Gastrocnemius medialis (tissue), 4 donors: ENCODE data around the gene GRPEL2. TPM values are rescaled to one million over a fixed set of nuclear protein-coding genes. Genes with fewer than 3 reads are reported as not detected.

Experiments
- ATAC-seq, 2 donors: fragments of 150-250 bp; one replicate each; pipeline ENCODE4 v1.9.1; 2016
- DNase-seq, 2 donors: peaks; one replicate each; pipeline ENCODE4 v3.0.0-alpha.2; 2019
- H3K27ac ChIP-seq, 4 donors: fragments of 200-600 bp; sonication (generic); 1 replicate in 1 of 4; 2 replicates in 3 of 4; pipeline ENCODE4 v1.5.1; 2016 to 2018; ENCODE audit warnings: mild to moderate bottlenecking in 2 of 4, moderate library complexity in 1 of 4
- H3K27me3 ChIP-seq, 3 donors: fragments of 200-600 bp; sonication (generic) in 2 of 3; 1 replicate in 1 of 3; 2 replicates in 2 of 3; pipeline versions ENCODE4 v1.5.1 to v1.6.0; 2016 to 2019; ENCODE audit warnings: mild to moderate bottlenecking in 1 of 3, moderate library complexity in 1 of 3
- H3K36me3 ChIP-seq, 2 donors: fragments of 200-600 bp; sonication (generic) in 1 of 2; one replicate each; pipeline ENCODE4 v1.5.1; 2017 to 2018
- H3K4me1 ChIP-seq, 2 donors: fragments of 200-600 bp; sonication (generic) in 1 of 2; one replicate each; pipeline ENCODE4 v1.5.1; 2016 to 2017; ENCODE audit warnings: mild to moderate bottlenecking in 2 of 2
- H3K4me3 ChIP-seq, 4 donors: fragments of 200-600 bp; sonication (generic) in 3 of 4; 1 replicate in 1 of 4; 2 replicates in 3 of 4; pipeline ENCODE4 v1.5.1; 2016 to 2019; ENCODE audit warnings: mild to moderate bottlenecking in 2 of 4
- H3K9me3 ChIP-seq, 3 donors: fragments of 200-600 bp; sonication (generic) in 2 of 3; 1 replicate in 1 of 3; 2 replicates in 2 of 3; pipeline ENCODE4 v1.5.1; 2016 to 2019
- CTCF ChIP-seq, 5 experiments: fragments of 450-650 bp in 3 of 5; fragments of 200-600 bp in 2 of 5; sonication (generic) in 2 of 5; IDR thresholded peaks in 4 of 5; conservative IDR thresholded peaks in 1 of 5; 1 replicate in 4 of 5; 2 replicates in 1 of 5; pipeline ENCODE4 v1.5.1; 2016 to 2019; ENCODE audit warnings: antibody characterized with exemption in 5 of 5, mild to moderate bottlenecking in 3 of 5, moderate library complexity in 3 of 5
- POLR2A ChIP-seq, 2 donors: fragments of 450-650 bp; IDR thresholded peaks; one replicate each; pipeline ENCODE4 v1.6.1; 2017; ENCODE audit warnings: antibody characterized with exemption in 2 of 2, mild to moderate bottlenecking in 2 of 2, moderate library complexity in 2 of 2
- in situ Hi-C, 4 donors: fragments of 200-750 bp; cut with MboI; loops; one replicate each; pipeline versions ENCODE4 v1.15.0 to v1.8.0; 2017; ENCODE audit warnings: low sequenced_read_pairs in 4 of 4
- intact Hi-C: fragments of 100-400 bp; cut with DNase I; formaldehyde crosslinking; loops from one replicate; pipeline ENCODE4 v1.15.1; 2023; ENCODE audit warnings: low total_unique reads
- total RNA-seq, 4 donors: library from RNA; depleted of rRNA; stranded (reverse); fragments of >200 nt; gene quantifications; one replicate each; pipeline versions ENCODE4 v1.1.0 to v1.2.3, GENCODE V29; 2016

The GRPEL2 gene
- total RNA-seq, 4 donors from 2014 or later, result 7.8 to 13.3 (median 9.9) TPM

DNA sequence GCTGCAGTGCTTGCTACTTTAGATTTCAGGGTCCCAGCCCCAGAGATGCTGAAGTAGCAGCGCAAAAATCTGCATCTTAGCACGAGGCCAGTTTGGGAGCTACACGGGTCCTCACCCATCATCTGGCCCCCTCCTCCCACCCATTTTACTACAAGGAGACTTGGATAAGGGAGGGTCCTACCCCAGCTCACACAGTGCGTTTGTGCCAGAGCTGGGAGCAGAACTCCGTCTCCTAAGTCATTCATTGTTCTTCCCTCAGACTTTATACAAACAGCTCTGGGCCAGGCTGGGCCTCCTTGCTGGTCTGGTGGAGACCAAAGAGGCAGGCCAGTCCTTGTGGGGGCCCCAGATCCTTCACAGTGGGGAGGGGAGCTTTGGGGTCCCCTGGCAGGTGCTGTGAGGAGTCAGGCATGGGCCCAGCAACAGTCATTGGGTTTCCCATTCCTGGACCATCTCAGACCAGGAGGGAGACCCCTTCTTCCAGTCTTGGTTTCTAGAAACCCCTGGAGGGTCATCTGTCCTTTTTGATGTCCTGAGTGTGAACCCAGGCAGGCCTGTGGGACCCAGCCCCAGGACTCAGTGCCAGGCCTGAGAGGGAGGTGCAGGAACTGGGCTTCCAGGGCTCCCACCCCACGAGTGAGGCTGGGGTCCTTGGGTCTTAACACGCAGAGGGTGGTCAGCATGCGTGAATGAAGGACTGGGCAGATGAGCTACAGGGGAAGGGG, 36.1 kb downstream of the GRPEL2 start:
- Histone ChIP-seq H3K4me1 (peaks cover 21 to 22% of the 10 kb centered on the region in 2 donors), H3K27me3 (no peaks in the 10 kb centered on the region), H3K4me3 (no peak overlapping the region), H3K9me3 (no peaks in the 10 kb centered on the region), H3K36me3 (no peaks in the 10 kb centered on the region), H3K27ac (peak overlapping the region in 3 of 4 donors; percentile 64 to 76 (median 75))
- no peak for TF ChIP-seq CTCF (IDR thresholded peaks at IDR 0.05 in 4 of 5, conservative IDR thresholded peaks at IDR 0.05 in 1 of 5)
- no peak for DNase-seq
- in situ Hi-C loops (loop anchor here in 2 of 4 donors (5.0 kb wide), 3 partner anchors 56 to 186 kb away; no protein-coding TSS in a partner anchor), intact Hi-C loops (no loop called here)
- peak in 1 of 2 donors; percentile 2 for ATAC-seq

DNA sequence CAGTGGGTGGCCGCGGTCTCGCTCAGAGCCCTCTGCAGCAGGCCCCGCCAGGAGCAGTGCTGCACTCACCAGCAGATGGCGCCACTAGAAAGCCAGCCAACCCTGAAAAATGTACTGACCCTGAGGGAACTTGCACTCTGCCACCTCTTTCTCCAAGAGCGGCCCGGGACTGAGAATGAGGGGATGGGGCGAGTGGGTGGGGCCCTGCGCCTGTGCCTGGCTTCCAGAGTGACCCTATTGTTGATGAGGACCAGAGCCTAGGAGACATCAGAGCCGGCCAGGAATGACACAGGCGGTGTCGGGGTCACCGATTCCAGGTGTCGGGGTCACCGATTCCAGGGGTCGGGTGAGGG, 36.7 kb downstream of the GRPEL2 start:
- intact Hi-C loops, result loop anchor here (1.0 kb wide), 2 partner anchors 52 to 182 kb away; no protein-coding TSS in a partner anchor

GRCh38 chr5:149382517-149383220, 37.4 kb downstream of the GRPEL2 start:
- Histone ChIP-seq H3K4me3 (peak overlapping the region in 1 of 4 donors; percentile 22), H3K4me1 (peaks cover 24 to 29% of the 10 kb centered on the region in 2 donors), H3K36me3 (no peaks in the 10 kb centered on the region), H3K27me3 (no peaks in the 10 kb centered on the region), H3K27ac (peak overlapping the region; percentile 41 to 76 (median 70)), H3K9me3 (no peaks in the 10 kb centered on the region)
- ATAC-seq (no peak), DNase-seq (no peak)
- intact Hi-C loops (loop anchor here (1.0 kb wide), 2 partner anchors 52 to 182 kb away; no protein-coding TSS in a partner anchor), in situ Hi-C loops (loop anchor here in 2 of 4 donors (5.0 kb wide), 3 partner anchors 55 to 185 kb away; no protein-coding TSS in a partner anchor)
- TF ChIP-seq CTCF (IDR thresholded peaks at IDR 0.05 in 4 of 5, conservative IDR thresholded peaks at IDR 0.05 in 1 of 5), result no peak
- no peak for TF ChIP-seq POLR2A (IDR thresholded peaks at IDR 0.05)

More for the DNA sequence above, 36.7 kb downstream of the GRPEL2 start:
- no peaks in the 10 kb centered on the region for H3K36me3 ChIP-seq
- H3K9me3 ChIP-seq, result no peaks in the 10 kb centered on the region
- H3K4me3 ChIP-seq, result peak overlapping the region in 1 of 4 donors; percentile 22
- peak; percentile 83 to 84 for ATAC-seq
- peak; percentile 82 to 98 (median 94) for TF ChIP-seq CTCF (IDR thresholded peaks at IDR 0.05 in 4 of 5, conservative IDR thresholded peaks at IDR 0.05 in 1 of 5)
- TF ChIP-seq POLR2A (IDR thresholded peaks at IDR 0.05), result no peak
- peak overlapping the region in 3 of 4 donors; percentile 64 to 76 (median 75) for H3K27ac ChIP-seq
- peak; percentile 40 to 62 for DNase-seq
- in situ Hi-C loops, result loop anchor here in 2 of 4 donors (5.0 kb wide), 3 partner anchors 55 to 185 kb away; no protein-coding TSS in a partner anchor
- H3K4me1 ChIP-seq, result peaks cover 21 to 24% of the 10 kb centered on the region in 2 donors
- no peaks in the 10 kb centered on the region for H3K27me3 ChIP-seq

GRCh38 chr5:149383399-149383798, 38.1 kb downstream of the GRPEL2 start:
- TF ChIP-seq CTCF (IDR thresholded peaks at IDR 0.05 in 4 of 5, conservative IDR thresholded peaks at IDR 0.05 in 1 of 5), result no peak
- TF ChIP-seq POLR2A (IDR thresholded peaks at IDR 0.05), result no peak
- DNase-seq (peak; percentile 54 to 65), ATAC-seq (peak; percentile 79 to 82)
- peaks cover 30 to 34% of the 10 kb centered on the region in 2 donors for H3K4me1 ChIP-seq
- H3K27me3 ChIP-seq, result no peaks in the 10 kb centered on the region
- intact Hi-C loops (no loop called here), in situ Hi-C loops (loop anchor here in 2 of 4 donors (5.0 kb wide), 3 partner anchors 54 to 184 kb away; no protein-coding TSS in a partner anchor)
- peak overlapping the region in 1 of 4 donors; percentile 18 for H3K4me3 ChIP-seq
- no peaks in the 10 kb centered on the region for H3K9me3 ChIP-seq
- H3K36me3 ChIP-seq, result no peaks in the 10 kb centered on the region
- H3K27ac ChIP-seq, result peak overlapping the region; percentile 41 to 76 (median 70)
